ENCODE results near the gene AQP5.

Gene AQP5

GRCh38 chr12:49961111-49961922 lies at the start of gene AQP5:
Gene AQP5 (plus strand): TSS chr12:49961872. CDS start chr12:49962018, 146 bp downstream.
- no peak for DNase-seq

- DNase-seq: no peak
Observed at GRCh38 chr12:49912345-49913255, 49.1 kb upstream of the AQP5 start.

GRCh38 chr12:49916129-49916919 lies 45.3 kb upstream of the AQP5 start:
- no peak for DNase-seq

- DNase-seq: no peak
Observed at GRCh38 chr12:49917166-49917787, 44.4 kb upstream of the AQP5 start.

GRCh38 chr12:49917788-49918173 lies 43.9 kb upstream of the AQP5 start:
- no peak for DNase-seq

GRCh38 chr12:49920241-49920914 lies 41.3 kb upstream of the AQP5 start:
- no peak for DNase-seq

GRCh38 chr12:49920915-49921286 lies 40.8 kb upstream of the AQP5 start:
- no peak for DNase-seq

- no peak for DNase-seq
Observed at GRCh38 chr12:49921299-49921698, 40.4 kb upstream of the AQP5 start.

GRCh38 chr12:49921936-49922335 lies 39.7 kb upstream of the AQP5 start:
- DNase-seq: no peak

GRCh38 chr12:49922349-49923034 lies 39.2 kb upstream of the AQP5 start:
- DNase-seq: no peak

GRCh38 chr12:49923035-49923644 lies 38.5 kb upstream of the AQP5 start:
- DNase-seq: no peak

- no peak for DNase-seq
Observed at GRCh38 chr12:49923880-49924556, 37.7 kb upstream of the AQP5 start.

GRCh38 chr12:49924628-49925246 lies 36.9 kb upstream of the AQP5 start:
- no peak for DNase-seq

- DNase-seq: no peak
Observed at GRCh38 chr12:49925433-49926204, 36.1 kb upstream of the AQP5 start.

- DNase-seq: no peak
Observed at GRCh38 chr12:49928471-49928870, 33.2 kb upstream of the AQP5 start.

GRCh38 chr12:49929581-49929980 lies 32.1 kb upstream of the AQP5 start:
- no peak for DNase-seq

GRCh38 chr12:49930515-49931288 lies 31.0 kb upstream of the AQP5 start:
- DNase-seq: no peak

- DNase-seq: no peak
Observed at GRCh38 chr12:49932023-49932422, 29.6 kb upstream of the AQP5 start.

Measured in DMS79 treated with DMSO at 0.1 percent for 48 hours (cell line).